Measurements from ENCODE around the gene LMBRD1. TPM values are rescaled to one million over a fixed set of nuclear protein-coding genes. Genes with fewer than 3 reads are reported as not detected.

Gene LMBRD1
- total and polyA plus RNA-seq, 2 of the 13 experiments (the other 11 are each of a cell fraction or from before 2014, with no cell fraction given), result 18.9 to 21.5 TPM

DNA sequence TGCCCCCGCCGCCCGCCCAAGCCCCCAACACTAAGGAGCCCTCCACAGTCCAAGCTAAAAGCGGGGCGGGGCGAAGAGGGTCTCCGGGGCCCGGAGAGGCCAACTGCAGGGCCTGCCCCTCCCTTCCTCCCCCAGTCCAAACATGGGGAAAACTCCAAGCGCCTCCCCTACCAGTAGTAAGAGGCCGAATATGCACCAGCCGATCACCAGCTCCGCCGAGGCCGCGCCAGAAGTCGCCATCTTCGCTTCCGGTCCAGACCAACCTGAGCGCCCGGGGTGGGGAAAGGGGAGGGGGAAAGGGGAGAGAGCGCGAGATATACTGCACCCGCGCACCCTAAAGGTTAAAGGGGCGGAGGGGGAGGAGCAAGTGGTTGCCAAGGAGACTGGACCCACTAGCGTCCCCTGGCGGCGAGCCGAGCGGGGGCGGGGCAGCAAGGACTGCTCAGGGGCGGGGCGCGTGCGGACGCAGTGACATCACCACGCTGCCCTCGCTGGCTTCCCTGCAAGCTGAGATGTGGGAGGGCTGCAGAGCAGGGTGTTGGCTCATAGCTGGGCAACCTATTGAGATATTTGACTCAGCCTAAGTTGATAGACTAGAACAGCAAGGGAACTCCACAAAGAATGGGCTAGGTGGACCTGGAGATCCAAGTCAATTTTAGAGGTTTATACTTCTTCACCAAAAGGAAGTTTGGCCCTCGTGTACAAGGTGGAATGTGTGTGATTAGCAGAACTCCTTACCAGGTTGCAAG is at the start of gene LMBRD1 (continued):
- TF ChIP-seq POGZ (CRISPR knock-in tag; IDR thresholded peaks at IDR 0.05) (peak; percentile 94), ISL2 (CRISPR knock-in tag; IDR thresholded peaks at IDR 0.05) (peak; percentile 53), ZNF746 (CRISPR knock-in tag; IDR thresholded peaks at IDR 0.05) (0 out of 2 replicates have a peak, but pooled peaks have one; percentile 61), RBM39 (IDR thresholded peaks at IDR 0.05; ENCODE audit: low read depth, low read length, poor library complexity, severe bottlenecking) (peak; percentile 53), SRF (IDR thresholded peaks at IDR 0.05; ENCODE audit: low read depth, low read length) (0 out of 2 replicates have a peak, but pooled peaks have one; percentile 62), HNRNPLL (IDR thresholded peaks at IDR 0.05; ENCODE audit: low read depth, low read length, poor library complexity, severe bottlenecking) (peak; percentile 39), ZNF329 (CRISPR knock-in tag; IDR thresholded peaks at IDR 0.05; ENCODE audit: low read depth) (no peak), ZNF766 (CRISPR knock-in tag; IDR thresholded peaks at IDR 0.05; ENCODE audit: borderline replicate concordance) (peak; percentile 30; the same call in 1 of the 2 replicates), GATAD2A (CRISPR knock-in tag; IDR thresholded peaks at IDR 0.05) (peak; percentile 60; the same call in 1 of the 2 replicates), ZNF530 (CRISPR knock-in tag; IDR thresholded peaks at IDR 0.05; ENCODE audit: low read depth) (no peak), MYNN (CRISPR knock-in tag; IDR thresholded peaks at IDR 0.05; ENCODE audit: low read depth) (no peak), CHD4 (IDR thresholded peaks at IDR 0.05; ENCODE audit: borderline replicate concordance, low read length) (no peak), TSC22D2 (CRISPR knock-in tag; IDR thresholded peaks at IDR 0.05; ENCODE audit: borderline replicate concordance) (peak; percentile 40; the same call in 1 of the 2 replicates), SOX13 (IDR thresholded peaks at IDR 0.05) (no peak), SOX13 (CRISPR knock-in tag; conservative IDR thresholded peaks at IDR 0.05 in 1 of 2, IDR thresholded peaks at IDR 0.05 in 1 of 2) (peak in 1 of 2 experiments; percentile 34; a peak in 1 of 4 replicates), HNF4A (CRISPR knock-in tag; IDR thresholded peaks at IDR 0.05) (peak; percentile 49), ZMYM2 (CRISPR knock-in tag; IDR thresholded peaks at IDR 0.05) (no peak)
- TF ChIP-seq, protein P1, sequence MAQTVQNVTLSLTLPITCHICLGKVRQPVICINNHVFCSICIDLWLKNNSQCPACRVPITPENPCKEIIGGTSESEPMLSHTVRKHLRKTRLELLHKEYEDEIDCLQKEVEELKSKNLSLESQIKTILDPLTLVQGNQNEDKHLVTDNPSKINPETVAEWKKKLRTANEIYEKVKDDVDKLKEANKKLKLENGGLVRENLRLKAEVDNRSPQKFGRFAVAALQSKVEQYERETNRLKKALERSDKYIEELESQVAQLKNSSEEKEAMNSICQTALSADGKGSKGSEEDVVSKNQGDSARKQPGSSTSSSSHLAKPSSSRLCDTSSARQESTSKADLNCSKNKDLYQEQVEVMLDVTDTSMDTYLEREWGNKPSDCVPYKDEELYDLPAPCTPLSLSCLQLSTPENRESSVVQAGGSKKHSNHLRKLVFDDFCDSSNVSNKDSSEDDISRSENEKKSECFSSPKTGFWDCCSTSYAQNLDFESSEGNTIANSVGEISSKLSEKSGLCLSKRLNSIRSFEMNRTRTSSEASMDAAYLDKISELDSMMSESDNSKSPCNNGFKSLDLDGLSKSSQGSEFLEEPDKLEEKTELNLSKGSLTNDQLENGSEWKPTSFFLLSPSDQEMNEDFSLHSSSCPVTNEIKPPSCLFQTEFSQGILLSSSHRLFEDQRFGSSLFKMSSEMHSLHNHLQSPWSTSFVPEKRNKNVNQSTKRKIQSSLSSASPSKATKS (CRISPR knock-in tag; IDR thresholded peaks at IDR 0.05), result no peak
- TF ChIP-seq, protein P2, sequence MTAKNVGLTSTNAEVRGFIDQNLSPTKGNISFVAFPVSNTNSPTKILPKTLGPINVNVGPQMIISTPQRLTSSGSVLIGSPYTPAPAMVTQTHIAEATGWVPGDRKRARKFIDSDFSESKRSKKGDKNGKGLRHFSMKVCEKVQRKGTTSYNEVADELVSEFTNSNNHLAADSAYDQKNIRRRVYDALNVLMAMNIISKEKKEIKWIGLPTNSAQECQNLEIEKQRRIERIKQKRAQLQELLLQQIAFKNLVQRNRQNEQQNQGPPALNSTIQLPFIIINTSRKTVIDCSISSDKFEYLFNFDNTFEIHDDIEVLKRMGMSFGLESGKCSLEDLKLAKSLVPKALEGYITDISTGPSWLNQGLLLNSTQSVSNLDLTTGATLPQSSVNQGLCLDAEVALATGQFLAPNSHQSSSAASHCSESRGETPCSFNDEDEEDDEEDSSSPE (CRISPR knock-in tag; IDR thresholded peaks at IDR 0.05), result 0 out of 2 replicates have a peak, but pooled peaks have one; percentile 50
- TF ChIP-seq, protein P3, sequence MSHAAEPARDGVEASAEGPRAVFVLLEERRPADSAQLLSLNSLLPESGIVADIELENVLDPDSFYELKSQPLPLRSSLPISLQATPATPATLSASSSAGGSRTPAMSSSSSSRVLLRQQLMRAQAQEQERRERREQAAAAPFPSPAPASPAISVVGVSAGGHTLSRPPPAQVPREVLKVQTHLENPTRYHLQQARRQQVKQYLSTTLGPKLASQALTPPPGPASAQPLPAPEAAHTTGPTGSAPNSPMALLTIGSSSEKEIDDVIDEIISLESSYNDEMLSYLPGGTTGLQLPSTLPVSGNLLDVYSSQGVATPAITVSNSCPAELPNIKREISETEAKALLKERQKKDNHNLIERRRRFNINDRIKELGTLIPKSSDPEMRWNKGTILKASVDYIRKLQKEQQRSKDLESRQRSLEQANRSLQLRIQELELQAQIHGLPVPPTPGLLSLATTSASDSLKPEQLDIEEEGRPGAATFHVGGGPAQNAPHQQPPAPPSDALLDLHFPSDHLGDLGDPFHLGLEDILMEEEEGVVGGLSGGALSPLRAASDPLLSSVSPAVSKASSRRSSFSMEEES (CRISPR knock-in tag; IDR thresholded peaks at IDR 0.05), result peak; percentile 20; the same call in 1 of the 2 replicates
- TF ChIP-seq, protein P4, sequence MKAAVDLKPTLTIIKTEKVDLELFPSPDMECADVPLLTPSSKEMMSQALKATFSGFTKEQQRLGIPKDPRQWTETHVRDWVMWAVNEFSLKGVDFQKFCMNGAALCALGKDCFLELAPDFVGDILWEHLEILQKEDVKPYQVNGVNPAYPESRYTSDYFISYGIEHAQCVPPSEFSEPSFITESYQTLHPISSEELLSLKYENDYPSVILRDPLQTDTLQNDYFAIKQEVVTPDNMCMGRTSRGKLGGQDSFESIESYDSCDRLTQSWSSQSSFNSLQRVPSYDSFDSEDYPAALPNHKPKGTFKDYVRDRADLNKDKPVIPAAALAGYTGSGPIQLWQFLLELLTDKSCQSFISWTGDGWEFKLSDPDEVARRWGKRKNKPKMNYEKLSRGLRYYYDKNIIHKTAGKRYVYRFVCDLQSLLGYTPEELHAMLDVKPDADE (CRISPR knock-in tag; IDR thresholded peaks at IDR 0.05), result peak; percentile 74; the same call in 1 of the 2 replicates
- TF ChIP-seq, protein P5, sequence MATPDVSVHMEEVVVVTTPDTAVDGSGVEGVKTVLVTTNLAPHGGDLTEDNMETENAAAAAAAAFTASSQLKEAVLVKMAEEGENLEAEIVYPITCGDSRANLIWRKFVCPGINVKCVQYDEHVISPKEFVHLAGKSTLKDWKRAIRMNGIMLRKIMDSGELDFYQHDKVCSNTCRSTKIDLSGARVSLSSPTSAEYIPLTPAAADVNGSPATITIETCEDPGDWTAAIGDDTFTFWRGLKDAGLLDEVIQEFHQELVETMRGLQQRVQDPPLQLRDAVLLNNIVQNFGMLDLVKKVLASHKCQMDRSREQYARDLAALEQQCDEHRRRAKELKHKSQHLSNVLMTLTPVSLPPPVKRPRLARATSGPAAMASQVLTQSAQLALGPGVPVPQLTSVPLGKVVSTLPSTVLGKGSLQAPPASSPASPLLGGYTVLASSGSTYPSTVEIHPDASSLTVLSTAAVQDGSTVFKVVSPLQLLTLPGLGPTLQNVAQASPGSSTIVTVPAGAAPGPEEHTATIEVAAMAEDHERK (CRISPR knock-in tag; IDR thresholded peaks at IDR 0.05; ENCODE audit: low read depth), result peak; percentile 93

Data from HepG2 (cell line).